Measurements from ENCODE around the gene PBX4.

DNA sequence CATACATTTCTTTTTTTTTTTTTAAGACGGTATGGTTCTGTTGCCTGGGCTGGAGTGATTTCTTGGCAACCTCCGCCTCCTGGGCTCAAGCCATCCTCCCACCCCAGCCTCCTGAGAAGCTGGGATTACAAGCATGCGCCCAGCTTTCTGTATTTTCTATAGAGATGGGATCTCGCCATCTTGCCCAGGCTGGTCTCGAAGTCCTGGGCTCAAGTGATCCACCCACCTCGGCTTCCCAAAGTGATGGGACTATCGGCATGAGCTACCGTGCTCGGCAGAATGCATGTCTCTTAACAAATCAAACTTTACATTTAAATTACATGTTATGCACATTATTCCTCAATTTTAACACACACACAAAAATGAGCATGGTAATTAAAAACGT, 101.3 kb downstream of the PBX4 start:
- TF ChIP-seq, protein P1, sequence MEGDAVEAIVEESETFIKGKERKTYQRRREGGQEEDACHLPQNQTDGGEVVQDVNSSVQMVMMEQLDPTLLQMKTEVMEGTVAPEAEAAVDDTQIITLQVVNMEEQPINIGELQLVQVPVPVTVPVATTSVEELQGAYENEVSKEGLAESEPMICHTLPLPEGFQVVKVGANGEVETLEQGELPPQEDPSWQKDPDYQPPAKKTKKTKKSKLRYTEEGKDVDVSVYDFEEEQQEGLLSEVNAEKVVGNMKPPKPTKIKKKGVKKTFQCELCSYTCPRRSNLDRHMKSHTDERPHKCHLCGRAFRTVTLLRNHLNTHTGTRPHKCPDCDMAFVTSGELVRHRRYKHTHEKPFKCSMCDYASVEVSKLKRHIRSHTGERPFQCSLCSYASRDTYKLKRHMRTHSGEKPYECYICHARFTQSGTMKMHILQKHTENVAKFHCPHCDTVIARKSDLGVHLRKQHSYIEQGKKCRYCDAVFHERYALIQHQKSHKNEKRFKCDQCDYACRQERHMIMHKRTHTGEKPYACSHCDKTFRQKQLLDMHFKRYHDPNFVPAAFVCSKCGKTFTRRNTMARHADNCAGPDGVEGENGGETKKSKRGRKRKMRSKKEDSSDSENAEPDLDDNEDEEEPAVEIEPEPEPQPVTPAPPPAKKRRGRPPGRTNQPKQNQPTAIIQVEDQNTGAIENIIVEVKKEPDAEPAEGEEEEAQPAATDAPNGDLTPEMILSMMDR (IDR thresholded peaks at IDR 0.05) = no peak
- no peak for TF ChIP-seq ZFX (IDR thresholded peaks at IDR 0.05; ENCODE audit: borderline replicate concordance)
